ENCODE results near the gene CRACR2A. TPM values are rescaled to one million over a fixed set of nuclear protein-coding genes. Genes with fewer than 3 reads are reported as not detected.
A peak's percentile ranks its signal among the peaks of the same experiment; 100 is the strongest.

CRACR2A gene
- total RNA-seq, 6 experiments from 2014 or later: 0.43 to 1.5 (median 0.91) TPM

- peak overlapping the region; percentile 40 to 51 (median 42) for H3K4me3 ChIP-seq
- WGBS (ENCODE audit: insufficient coverage, low coverage, low lambda C conversion rate, missing lambda C conversion rate): 66% methylated on average over 8 of the region's 9 CpGs
- no peak for TF ChIP-seq CTCF (IDR thresholded peaks at IDR 0.05)
- TF ChIP-seq POLR2A (IDR thresholded peaks at IDR 0.05): no peak
- H3K36me3 ChIP-seq: no peaks in the 10 kb centered on the region
- DNase-seq (no peak), ATAC-seq (no peak)
- intact Hi-C loops (cut with DNase I): no loop called here
- peaks cover 0 to 26% (median 14%) of the 10 kb centered on the region in 4 donors for H3K4me1 ChIP-seq
- no peaks in the 10 kb centered on the region for H3K9me3 ChIP-seq
- no peaks in the 10 kb centered on the region for H3K27me3 ChIP-seq
- H3K27ac ChIP-seq: peak overlapping the region; percentile 50 to 63 (median 56)
These were observed 805 bp upstream of the CRACR2A start for GRCh38 chr12:3753544-3754284.

- TF ChIP-seq CTCF (IDR thresholded peaks at IDR 0.05) (no peak), POLR2A (IDR thresholded peaks at IDR 0.05) (no peak)
- Histone ChIP-seq H3K4me1 (peaks cover 0 to 17% (median 8%) of the 10 kb centered on the region in 4 donors), H3K27ac (peak overlapping the region; percentile 50 to 63 (median 56)), H3K4me3 (peak overlapping the region; percentile 40 to 51 (median 42)), H3K9me3 (no peaks in the 10 kb centered on the region), H3K27me3 (no peaks in the 10 kb centered on the region), H3K36me3 (no peaks in the 10 kb centered on the region)
- WGBS (ENCODE audit: insufficient coverage, low coverage, low lambda C conversion rate, missing lambda C conversion rate): 36% methylated on average over 4 of the region's 18 CpGs
- intact Hi-C loops (cut with DNase I): no loop called here
- ATAC-seq (peak; percentile 46 to 61 (median 52)), DNase-seq (peak in 1 of 3 donors; percentile 35)
These were observed 706 bp downstream of the CRACR2A start for GRCh38 chr12:3752096-3752709.

GRCh38 chr12:3751151-3752095, 1.5 kb downstream of the CRACR2A start:
- Histone ChIP-seq H3K36me3 (no peaks in the 10 kb centered on the region), H3K9me3 (no peaks in the 10 kb centered on the region), H3K27me3 (no peaks in the 10 kb centered on the region), H3K27ac (no peak overlapping the region), H3K4me3 (no peak overlapping the region), H3K4me1 (peaks cover 0 to 10% (median 5%) of the 10 kb centered on the region in 4 donors)
- TF ChIP-seq POLR2A (IDR thresholded peaks at IDR 0.05) (no peak), CTCF (IDR thresholded peaks at IDR 0.05) (no peak)
- 85% methylated on average over 4 of the region's 15 CpGs for WGBS (ENCODE audit: insufficient coverage, low coverage, low lambda C conversion rate, missing lambda C conversion rate)
- intact Hi-C loops (cut with DNase I): no loop called here
- DNase-seq (peak in 1 of 3 donors; percentile 19), ATAC-seq (no peak)

GRCh38 chr12:3750616-3751015, 2.3 kb downstream of the CRACR2A start:
- WGBS (ENCODE audit: insufficient coverage, low coverage, low lambda C conversion rate, missing lambda C conversion rate): 100% methylated on average over 1 of the region's 4 CpGs
- H3K36me3 ChIP-seq: no peaks in the 10 kb centered on the region
- DNase-seq (peak in 1 of 3 donors; percentile 36), ATAC-seq (no peak)
- H3K4me3 ChIP-seq: no peak overlapping the region
- H3K27ac ChIP-seq: no peak overlapping the region
- intact Hi-C loops (cut with DNase I): no loop called here
- no peaks in the 10 kb centered on the region for H3K27me3 ChIP-seq
- peaks cover 0 to 2% (median under 1%) of the 10 kb centered on the region in 4 donors for H3K4me1 ChIP-seq
- H3K9me3 ChIP-seq: no peaks in the 10 kb centered on the region
- TF ChIP-seq CTCF (IDR thresholded peaks at IDR 0.05): no peak
- TF ChIP-seq POLR2A (IDR thresholded peaks at IDR 0.05): no peak

All from right lobe of liver (tissue), 6 donors.